H1 (cell line): ENCODE measurements around the gene DBR1. TPM values are rescaled to one million over a fixed set of nuclear protein-coding genes. Genes with fewer than 3 reads are reported as not detected.

ENCODE experiments used
- CTCF ChIA-PET: fragments of 300-600 bp; sonication (Branson Sonifier 250); formaldehyde crosslinking; loops from one replicate; lab custom pipeline; 2021; ENCODE audit not compliant: partially characterized antibody; lab: Charles Lee
- POLR2A ChIA-PET: fragments of 300-600 bp; sonication (Branson Sonifier 250); formaldehyde crosslinking; loops from one replicate; lab custom pipeline; 2021; ENCODE audit warnings: inconsistent platforms; ENCODE audit not compliant: partially characterized antibody; lab: Charles Lee
- DNase-seq, 2 experiments: peaks; one replicate each; pipeline versions ENCODE4 v3.0.0 to v3.0.0-alpha.2; 2010 to 2022; ENCODE audit warnings: low spot score in 2 of 2, low read depth in 1 of 2, mixed read lengths in 1 of 2
- FAIRE-seq: peaks from 2 replicates; lab custom pipeline; 2011; peaks lifted over from hg19 to GRCh38; lab: Jason Lieb, UNC
- H2AFZ ChIP-seq: 2 replicates; pipeline ENCODE4 v1.8.1; 2012; ENCODE audit warnings: low read length, inconsistent platforms
- H2AK5ac ChIP-seq: 2 replicates; pipeline ENCODE4 v1.6.1; 2013; ENCODE audit warnings: low read depth, low read length
- H2BK120ac ChIP-seq: replicated peaks from 2 replicates; pipeline ENCODE3; 2013; ENCODE audit warnings: low read depth, low read length, inconsistent platforms
- H2BK12ac ChIP-seq: 2 replicates; pipeline ENCODE4 v1.6.1; 2013; ENCODE audit warnings: low read depth, low read length
- H2BK15ac ChIP-seq: 2 replicates; pipeline ENCODE4 v1.6.1; 2013; ENCODE audit warnings: low read length
- H2BK20ac ChIP-seq: 2 replicates; pipeline ENCODE4 v1.6.1; 2013; ENCODE audit warnings: low read length
- H2BK5ac ChIP-seq: 2 replicates; pipeline ENCODE4 v1.6.1; 2013; ENCODE audit warnings: low read depth, low read length
- H3K14ac ChIP-seq: 2 replicates; pipeline ENCODE4 v1.6.1; 2013; ENCODE audit warnings: inconsistent platforms; ENCODE audit not compliant: insufficient read length
- H3K18ac ChIP-seq: 2 replicates; pipeline ENCODE4 v1.6.1; 2013; ENCODE audit warnings: low read length; ENCODE audit errors: extremely low read depth
- H3K23ac ChIP-seq: 2 replicates; pipeline ENCODE4 v1.6.1; 2013; ENCODE audit warnings: inconsistent platforms; ENCODE audit not compliant: insufficient read length
- H3K23me2 ChIP-seq: 2 replicates; pipeline ENCODE4 v1.6.1; 2013; ENCODE audit warnings: low read depth, low read length
- H3K27ac ChIP-seq: 2 replicates; pipeline ENCODE4 v1.6.1; 2011; ENCODE audit warnings: low read depth, low read length, inconsistent platforms
- H3K27me3 ChIP-seq, 4 experiments: replicated peaks in 1 of 4; 1 replicate in 1 of 4; 2 replicates in 3 of 4; pipeline versions ENCODE4 v1.6.1 to v1.8.1; 2011 to 2013; ENCODE audit warnings: low read length in 3 of 4, mild to moderate bottlenecking in 3 of 4, inconsistent platforms in 2 of 4, mixed read lengths in 2 of 4, moderate library complexity in 1 of 4; ENCODE audit not compliant: control insufficient read depth in 3 of 4, insufficient read depth in 3 of 4; ENCODE audit errors: extremely low read depth in 1 of 4
- H3K36me3 ChIP-seq, 4 experiments: 2 replicates each; pipeline versions ENCODE4 v1.6.1 to v1.8.1; 2011 to 2013; ENCODE audit warnings: mild to moderate bottlenecking in 4 of 4, low read length in 3 of 4, moderate library complexity in 2 of 4, control low read depth in 1 of 4, inconsistent platforms in 1 of 4; ENCODE audit not compliant: insufficient read depth in 4 of 4, control insufficient read depth in 2 of 4
- H3K4ac ChIP-seq: replicated peaks from 2 replicates; pipeline ENCODE3; 2013; ENCODE audit warnings: low read length, low read depth, mixed read lengths, inconsistent platforms; ENCODE audit not compliant: insufficient read length
- H3K4me1 ChIP-seq, 4 experiments: replicated peaks in 1 of 4; 1 replicate in 1 of 4; 2 replicates in 3 of 4; pipeline versions ENCODE4 v1.6.1 to v1.8.1; 2011 to 2013; ENCODE audit warnings: low read length in 3 of 4, inconsistent platforms in 2 of 4, mixed read lengths in 1 of 4; ENCODE audit not compliant: insufficient read depth in 4 of 4, control insufficient read depth in 3 of 4
- H3K4me2 ChIP-seq, 2 experiments: 2 replicates each; pipeline versions ENCODE4 v1.6.1 to v1.8.1; 2011 to 2013; ENCODE audit warnings: low read depth in 2 of 2, low read length in 2 of 2, control low read depth in 1 of 2, inconsistent platforms in 1 of 2, mild to moderate bottlenecking in 1 of 2; ENCODE audit not compliant: insufficient read depth in 1 of 2
- H3K4me3 ChIP-seq, 4 experiments: fragments of 200-600, 300-600 bp in 1 of 4; sonication (generic), shearing (Covaris generic), sonication (Bioruptor Twin) in 1 of 4; 2 replicates each; pipeline versions ENCODE4 v1.5.1 to v1.8.1; 2011 to 2016; ENCODE audit warnings: low read length in 4 of 4, low read depth in 3 of 4, control low read depth in 2 of 4, inconsistent platforms in 2 of 4, mild to moderate bottlenecking in 2 of 4, mixed read lengths in 1 of 4, moderate library complexity in 1 of 4; ENCODE audit not compliant: insufficient read depth in 2 of 4; ENCODE audit errors: extremely low read depth in 1 of 4
- H3K56ac ChIP-seq: replicated peaks from 2 replicates; pipeline ENCODE3; 2013; ENCODE audit warnings: low read depth, mild to moderate bottlenecking, mixed read lengths, low read length, inconsistent platforms; ENCODE audit not compliant: insufficient read length
- H3K79me1 ChIP-seq: 2 replicates; pipeline ENCODE4 v1.6.1; 2013; ENCODE audit warnings: low read depth, low read length, control low read depth
- H3K79me2 ChIP-seq, 2 experiments: 2 replicates each; pipeline versions ENCODE4 v1.6.1 to v1.8.1; 2012 to 2013; ENCODE audit warnings: low read length in 2 of 2, mild to moderate bottlenecking in 2 of 2, inconsistent platforms in 1 of 2; ENCODE audit not compliant: insufficient read depth in 2 of 2, control insufficient read depth in 1 of 2
- H3K9ac ChIP-seq, 4 experiments: replicated peaks in 1 of 4; 1 replicate in 1 of 4; 2 replicates in 3 of 4; pipeline versions ENCODE4 v1.6.1 to v1.8.1; 2011 to 2013; ENCODE audit warnings: low read depth in 3 of 4, low read length in 3 of 4, control low read depth in 2 of 4, mild to moderate bottlenecking in 2 of 4, moderate library complexity in 2 of 4, inconsistent platforms in 1 of 4; ENCODE audit errors: extremely low read depth in 1 of 4
- H3K9me3 ChIP-seq, 2 experiments: 2 replicates each; pipeline versions ENCODE4 v1.6.1 to v1.8.1; 2012 to 2013; ENCODE audit warnings: mild to moderate bottlenecking in 2 of 2, moderate library complexity in 2 of 2, control low read depth in 1 of 2, inconsistent platforms in 1 of 2, low read depth in 1 of 2, low read length in 1 of 2, mixed read lengths in 1 of 2; ENCODE audit not compliant: insufficient read depth in 2 of 2
- H4K20me1 ChIP-seq, 2 experiments: replicated peaks in 1 of 2; 2 replicates each; pipeline versions ENCODE3 to v1.8.1; 2011 to 2013; ENCODE audit warnings: inconsistent platforms in 2 of 2, low read length in 2 of 2, mild to moderate bottlenecking in 1 of 2; ENCODE audit not compliant: insufficient read depth in 2 of 2, control insufficient read depth in 1 of 2
- H4K5ac ChIP-seq: 2 replicates; pipeline ENCODE4 v1.6.1; 2013; ENCODE audit warnings: low read length, low read depth, mixed read lengths, inconsistent platforms; ENCODE audit not compliant: insufficient read length
- H4K8ac ChIP-seq: 2 replicates; pipeline ENCODE4 v1.8.0; 2013; ENCODE audit warnings: mild to moderate bottlenecking, moderate library complexity, low read length, inconsistent platforms; ENCODE audit not compliant: insufficient read depth; ENCODE audit errors: extremely low read depth
- H4K91ac ChIP-seq: replicated peaks from 2 replicates; pipeline ENCODE3; 2013; ENCODE audit warnings: low read length, mixed read lengths, inconsistent platforms; ENCODE audit not compliant: insufficient read length
- BRCA1 ChIP-seq: IDR thresholded peaks from 2 replicates; pipeline ENCODE4 v1.6.1; 2012; ENCODE audit warnings: low read depth, low read length, improper control_type of control experiment
- CBX5 ChIP-seq: fragments of 300-800, 300-1000 bp; sonication (generic); IDR thresholded peaks from 2 replicates; pipeline ENCODE4 v1.7.1; 2016; ENCODE audit warnings: antibody characterized with exemption, low read length, low read depth
- CBX8 ChIP-seq: fragments of 300-800, 300-1000 bp; sonication (generic); IDR thresholded peaks from 2 replicates; pipeline ENCODE4 v1.7.1; 2016; ENCODE audit warnings: low read depth, low read length, borderline replicate concordance
- CHD1 ChIP-seq: IDR thresholded peaks from 2 replicates; pipeline ENCODE4 v1.6.1; 2012; ENCODE audit warnings: low read depth, low read length, improper control_type of control experiment
- CREB1 ChIP-seq: IDR thresholded peaks from 2 replicates; pipeline ENCODE4 v1.6.1; 2012; ENCODE audit warnings: inconsistent platforms
- CTBP2 ChIP-seq: IDR thresholded peaks from 2 replicates; pipeline ENCODE4 v1.7.0; 2011; ENCODE audit warnings: borderline replicate concordance, mild to moderate bottlenecking, moderate library complexity, mixed read lengths, low read length; ENCODE audit not compliant: insufficient read depth, insufficient read length
- EGR1 ChIP-seq: IDR thresholded peaks from 2 replicates; pipeline ENCODE4 v1.6.1; 2011; ENCODE audit warnings: low read depth, low read length, borderline replicate concordance
- FOSL1 ChIP-seq: IDR thresholded peaks from 2 replicates; pipeline ENCODE4 v1.6.1; 2011; ENCODE audit warnings: mild to moderate bottlenecking, low read depth, low read length, moderate library complexity; ENCODE audit not compliant: insufficient read depth
- GABPA ChIP-seq: IDR thresholded peaks from 2 replicates; pipeline ENCODE4 v1.6.1; 2011; ENCODE audit warnings: mild to moderate bottlenecking, low read length, moderate library complexity, borderline replicate concordance; ENCODE audit not compliant: insufficient read depth
- HDAC6 ChIP-seq: IDR thresholded peaks from one replicate; pipeline ENCODE4 v1.7.1; 2012; ENCODE audit warnings: low read depth, mild to moderate bottlenecking, inconsistent platforms, low read length, moderate library complexity
- JUN ChIP-seq: IDR thresholded peaks from 2 replicates; pipeline ENCODE4 v1.6.1; 2011; ENCODE audit warnings: low read depth, mild to moderate bottlenecking, improper control_type of control experiment, low read length
- POLR2AphosphoS5 ChIP-seq: IDR thresholded peaks from 2 replicates; pipeline ENCODE4 v1.6.1; 2011; ENCODE audit warnings: low read depth, low read length
- RNF2 ChIP-seq: fragments of 200-900, 300-1000 bp; sonication (generic); IDR thresholded peaks from 2 replicates; pipeline ENCODE4 v1.7.1; 2016; ENCODE audit warnings: borderline replicate concordance, low read depth, mild to moderate bottlenecking, antibody characterized with exemption, low read length; ENCODE audit not compliant: poor library complexity, severe bottlenecking; ENCODE audit errors: missing control alignments
- SIRT6 ChIP-seq: IDR thresholded peaks from one replicate; pipeline ENCODE4 v1.7.1; 2012; ENCODE audit warnings: low read length, inconsistent platforms
- SRF ChIP-seq: IDR thresholded peaks from 2 replicates; pipeline ENCODE4 v1.6.1; 2011; ENCODE audit warnings: mild to moderate bottlenecking, low read depth, low read length, moderate library complexity
- WGBS, 2 experiments: shearing (Covaris generic) in 1 of 2; methylation state at CpG; one replicate each; pipeline versions ENCODE4 v1.1.6 to v1.1.7; 2013 to 2015; ENCODE audit warnings: low lambda C conversion rate in 2 of 2, mixed read lengths in 2 of 2, inconsistent platforms in 1 of 2, low coverage in 1 of 2, missing lambda C conversion rate in 1 of 2; ENCODE audit not compliant: insufficient replicate concordance in 2 of 2, insufficient coverage in 1 of 2, insufficient read length in 1 of 2; ENCODE audit errors: extremely low coverage in 1 of 2, missing lambda C conversion rate in 1 of 2; 5-methylcytosine and 5-hydroxymethylcytosine counted together
- polyA plus RNA-seq, 7 experiments: library from polyadenylated mRNA; depleted of rRNA in 3 of 7; stranded (reverse) in 5 of 7; unstranded in 2 of 7; fragments of >200 nt in 5 of 7; fragments of 200-250 nt in 2 of 7; gene quantifications; 1 replicate in 5 of 7; 2 replicates in 1 of 7; 4 replicates in 1 of 7; pipeline versions ENCODE4 v1.2.1 to v1.2.3, GENCODE V29; 2011 to 2013; ENCODE audit warnings: missing spikeins in 2 of 7, mixed read lengths in 2 of 7
- total RNA-seq: library from RNA; stranded (reverse); fragmentation: NEBNext Ultra II Directional; extraction: Animal tissue kit (Norgen Biotek cat#: 25700); gene quantifications from 2 replicates; pipeline ENCODE4 v1.2.1, GENCODE V29; 2021

DBR1 gene
- total and polyA plus RNA-seq, 2 of the 8 experiments (the other 6 are each of a cell fraction or from before 2014, with no cell fraction given): 10.1 to 18.3 TPM

GRCh38 chr3:138197524-138197923 lies 22.8 kb upstream of the DBR1 start:
- Histone ChIP-seq H3K9me3 (no peaks in the 10 kb centered on the region), H2BK5ac (no peak overlapping the region), H3K56ac (no peak overlapping the region), H2BK120ac (no peak overlapping the region), H2AFZ (no peak overlapping the region), H3K27ac (no peak overlapping the region), H3K4ac (no peak overlapping the region), H2AK5ac (no peak overlapping the region), H3K14ac (no peak overlapping the region), H4K5ac (no peak overlapping the region), H3K18ac (no peak overlapping the region), H3K36me3 (no peaks in the 10 kb centered on the region; a peak in 1 of 8 replicates), H3K4me2 (no peak overlapping the region), H3K23me2 (no peaks in the 10 kb centered on the region), H4K8ac (no peak overlapping the region), H3K79me1 (0 out of 2 replicates have a peak, but pooled peaks cover 1% of the 10 kb centered on the region), H3K23ac (no peak overlapping the region), H3K79me2 (peaks cover 0 to 91% of the 10 kb centered on the region in 2 experiments; a peak in 3 of 4 replicates), H3K9ac (no peak overlapping the region), H3K27me3 (no peaks in the 10 kb centered on the region), H2BK12ac (no peak overlapping the region), H2BK15ac (no peak overlapping the region), H3K4me1 (no peaks in the 10 kb centered on the region; a peak in 1 of 7 replicates), H4K20me1 (peaks cover 14% of the 10 kb centered on the region in 2 experiments), H4K91ac (no peak overlapping the region), H2BK20ac (no peak overlapping the region), H3K4me3 (no peak overlapping the region)
- FAIRE-seq (no peak), DNase-seq (no peak)
- CTCF ChIA-PET: interaction anchor here (1.1 kb wide), 2 partner anchors 14 to 782 kb away, joined by 3 read pairs; no protein-coding TSS in a partner anchor
- WGBS, 2 experiments: 83% methylated on average over 1 of the region's 1 CpG; no CpG with 5 or more reads in 1 of the 2 experiments
- POLR2A ChIA-PET: interaction anchor here (1.0 to 2.2 kb wide), 3 partner anchors 10 to 16 kb away, joined by 3 to 26 read pairs (median 3); partner anchors contain the start of gene ARMC8
- no peak for TF ChIP-seq POLR2AphosphoS5
- TF ChIP-seq GABPA: no peak
- TF ChIP-seq SIRT6: no peak
- TF ChIP-seq CBX8: no peak
- no peak for TF ChIP-seq JUN
- TF ChIP-seq EGR1: no peak
- TF ChIP-seq CTBP2: no peak
- no peak for TF ChIP-seq HDAC6
- TF ChIP-seq BRCA1: no peak
- TF ChIP-seq CHD1: no peak
- no peak for TF ChIP-seq CREB1
- TF ChIP-seq FOSL1: no peak
- no peak for TF ChIP-seq CBX5
- no peak for TF ChIP-seq SRF
- TF ChIP-seq RNF2: no peak
